HG03103 (cell line): ENCODE measurements around the gene KLK3.
"Not testable (repeated sequence)": the region's sequence is repeated elsewhere in the genome, so short reads cannot be mapped to it uniquely, and the experiment has no call there.

Experiments
- ATAC-seq: cut with Tn5 transposase; IDR thresholded peaks from one replicate; pipeline ENCODE4 v1.9.1; 2021; ENCODE audit warnings: low read depth; ENCODE audit not compliant: unreplicated experiment

KLK3 gene

GRCh38 chr19:50854636-50855410 is at the start of gene KLK3:
Gene KLK3 (plus strand): TSS chr19:50854915. CDS start chr19:50854956, 41 bp downstream.
- ATAC-seq: no peak

GRCh38 chr19:50808856-50809255 is 45.9 kb upstream of the KLK3 start:
- ATAC-seq: no peak

DNA sequence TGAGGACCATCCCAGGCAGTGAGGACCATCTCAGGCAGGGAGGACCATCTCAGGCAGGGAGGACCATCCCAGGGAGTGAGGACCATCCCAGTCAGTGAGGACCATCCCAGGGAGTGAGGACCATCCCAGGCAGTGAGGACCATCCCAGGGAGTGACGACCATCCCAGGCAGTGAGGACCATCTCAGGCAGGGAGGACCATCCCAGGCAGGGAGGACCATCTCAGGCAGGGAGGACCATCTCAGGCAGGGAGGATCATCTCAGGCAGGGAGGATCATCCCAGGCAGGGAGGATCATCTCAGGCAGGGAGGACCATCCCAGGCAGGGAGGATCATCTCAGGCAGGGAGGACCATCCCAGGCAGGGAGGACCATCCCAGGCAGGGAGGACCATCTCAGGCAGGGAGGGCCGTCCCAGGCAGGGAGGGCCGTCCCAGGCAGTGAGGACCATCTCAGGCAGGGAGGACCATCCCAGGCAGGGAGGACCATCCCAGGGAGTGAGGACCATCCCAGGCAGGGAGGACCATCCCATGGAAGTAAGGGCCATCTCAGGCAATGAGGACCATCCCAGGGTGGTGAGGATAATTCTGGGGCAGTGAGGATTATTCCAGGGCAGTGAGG is 43.0 kb upstream of the KLK3 start:
- not testable (repeated sequence) for ATAC-seq

- no peak for ATAC-seq
Observed at GRCh38 chr19:50812474-50812873, 42.2 kb upstream of the KLK3 start.

DNA sequence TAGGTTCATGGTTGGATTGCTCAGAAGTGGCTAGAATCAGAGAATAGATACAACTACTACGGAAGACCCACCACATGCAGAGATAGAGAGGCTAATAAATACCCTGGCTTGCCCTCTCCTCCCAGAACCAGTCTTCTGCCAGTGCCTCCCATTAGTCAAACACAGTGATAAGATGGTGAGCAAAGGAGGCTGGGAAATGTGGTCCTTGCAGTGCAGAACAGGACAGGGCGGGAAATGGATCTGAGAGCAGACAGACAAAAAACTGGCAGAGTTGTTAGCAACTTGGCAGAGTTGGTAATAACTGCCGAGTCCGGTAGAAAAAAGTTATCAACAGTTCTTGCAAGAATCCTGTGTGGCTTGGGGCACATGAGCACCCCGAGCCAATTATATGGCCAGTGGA is 39.8 kb upstream of the KLK3 start:
- ATAC-seq: no peak

DNA sequence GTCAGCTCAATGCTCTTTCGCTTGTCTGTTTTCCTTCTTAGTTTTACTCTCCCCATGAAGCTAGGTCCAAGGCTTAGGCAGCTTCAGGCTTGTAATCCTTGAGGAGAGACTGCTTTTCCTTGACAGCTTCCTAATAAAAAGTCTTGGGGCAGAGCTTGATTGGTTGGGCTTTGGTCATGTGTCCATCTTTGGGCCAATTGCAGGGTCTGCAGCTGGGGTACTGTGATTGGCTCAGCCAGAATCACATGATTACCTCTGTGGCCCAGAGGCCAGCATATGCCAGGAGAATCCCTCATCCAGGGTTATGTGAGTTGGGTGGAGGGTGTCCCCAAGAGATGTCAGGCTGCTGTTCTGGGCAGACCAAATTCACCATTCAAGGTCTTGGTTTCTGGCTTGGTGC is 39.3 kb upstream of the KLK3 start:
- no peak for ATAC-seq

- ATAC-seq: peak; percentile 51
Observed at GRCh38 chr19:50817941-50818858, 36.5 kb upstream of the KLK3 start.

DNA sequence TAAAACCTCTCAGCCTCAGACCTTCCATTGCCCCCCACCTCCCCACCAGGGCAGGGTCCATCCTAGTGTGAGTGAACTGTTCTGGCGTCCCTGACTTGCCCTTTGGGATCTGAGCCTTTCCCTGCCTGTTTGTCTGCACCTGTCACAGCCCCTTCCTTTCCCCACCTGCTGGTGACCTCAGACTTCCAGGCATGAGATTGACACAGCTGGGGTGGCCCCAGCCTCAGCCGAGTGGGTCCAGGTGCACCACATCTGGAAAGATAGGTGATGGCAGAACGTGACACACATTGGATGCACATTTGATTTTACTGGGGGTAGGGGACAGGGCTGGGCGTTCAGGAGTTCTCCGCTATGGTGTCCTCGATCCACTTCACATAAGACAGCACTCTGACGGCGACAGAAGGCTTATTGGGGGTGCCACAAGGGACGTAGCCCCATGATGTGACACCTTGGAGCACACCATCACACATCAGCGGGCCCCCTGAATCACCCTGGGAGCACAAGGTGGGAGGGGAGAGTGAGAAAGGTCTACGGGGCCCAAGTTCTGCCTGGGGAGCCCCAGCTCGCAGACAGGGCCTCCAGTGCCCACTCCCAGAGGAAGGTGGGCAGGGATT is 35.7 kb upstream of the KLK3 start:
- no peak for ATAC-seq

DNA sequence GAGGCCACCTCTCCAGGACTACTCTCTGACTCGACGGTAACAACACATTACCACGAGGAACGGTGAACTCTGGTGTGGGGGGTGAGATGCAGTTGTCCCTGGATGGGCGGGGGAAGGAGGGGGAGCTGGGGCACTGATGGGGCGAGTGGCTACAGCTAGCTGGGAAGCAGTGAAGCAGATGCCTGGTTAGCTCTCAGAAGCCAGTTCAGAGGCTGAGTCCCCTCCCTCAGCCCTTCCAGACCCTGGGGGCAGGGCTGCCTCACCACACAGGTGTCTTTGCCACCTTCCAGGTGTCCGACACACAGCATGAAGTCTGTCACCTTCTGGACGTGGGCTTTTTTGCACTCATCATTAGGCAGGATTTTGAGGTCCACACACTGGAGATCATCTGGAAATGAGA is 35.1 kb upstream of the KLK3 start:
- no peak for ATAC-seq

GRCh38 chr19:50820086-50820485 is 34.6 kb upstream of the KLK3 start:
- no peak for ATAC-seq

GRCh38 chr19:50820549-50821247 is 34.0 kb upstream of the KLK3 start:
- no peak for ATAC-seq

- ATAC-seq: no peak
Observed at GRCh38 chr19:50821248-50821612, 33.5 kb upstream of the KLK3 start.

DNA sequence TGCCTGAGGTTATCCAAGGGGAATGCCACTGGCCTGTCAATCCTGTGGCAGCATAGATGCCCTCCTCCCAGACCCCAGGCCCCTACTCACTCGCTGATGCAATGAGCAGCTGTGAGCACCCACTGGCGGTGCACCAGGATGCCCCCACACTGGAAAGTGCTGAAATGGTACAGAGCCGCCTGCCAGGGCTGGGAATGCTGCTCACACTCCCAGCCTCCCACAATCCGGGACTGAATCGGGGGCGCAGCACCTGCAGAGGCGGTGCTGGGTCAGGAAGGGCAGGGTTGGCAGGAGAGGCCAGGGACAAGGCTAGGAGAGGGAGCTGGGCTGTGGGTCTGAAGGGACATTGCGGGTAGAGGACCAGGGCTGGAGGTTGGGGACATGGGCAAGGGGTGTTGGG is 33.1 kb upstream of the KLK3 start:
- ATAC-seq: no peak

GRCh38 chr19:50822661-50823208 is 32.0 kb upstream of the KLK3 start:
- no peak for ATAC-seq

GRCh38 chr19:50823389-50824042 is 31.2 kb upstream of the KLK3 start, which contains the start of gene KLK1:
Gene KLK1 (minus strand): TSS chr19:50823787. CDS start chr19:50823748, 39 bp downstream.
- ATAC-seq: no peak

GRCh38 chr19:50826492-50827240 is 28.0 kb upstream of the KLK3 start:
- ATAC-seq: no peak

DNA sequence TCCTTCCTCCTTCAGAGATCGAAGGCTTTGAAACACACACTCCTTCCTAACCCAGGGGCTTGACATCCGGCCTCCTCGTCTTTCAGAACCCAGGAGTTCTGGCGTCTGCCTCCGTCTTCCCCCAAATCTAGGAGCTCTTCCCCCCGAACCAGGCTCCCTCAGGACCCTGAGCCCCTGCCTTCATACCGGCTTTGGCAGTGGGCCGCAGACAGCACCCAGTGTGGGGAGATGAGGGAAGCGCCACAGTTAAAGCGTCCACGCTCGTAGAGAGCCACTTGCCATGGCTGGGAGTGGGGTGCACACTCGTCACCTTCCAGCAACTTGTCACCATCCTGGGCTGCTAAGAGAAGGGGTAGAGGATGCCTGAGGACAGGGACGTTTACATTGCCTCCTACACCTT is 27.2 kb upstream of the KLK3 start:
- no peak for ATAC-seq

DNA sequence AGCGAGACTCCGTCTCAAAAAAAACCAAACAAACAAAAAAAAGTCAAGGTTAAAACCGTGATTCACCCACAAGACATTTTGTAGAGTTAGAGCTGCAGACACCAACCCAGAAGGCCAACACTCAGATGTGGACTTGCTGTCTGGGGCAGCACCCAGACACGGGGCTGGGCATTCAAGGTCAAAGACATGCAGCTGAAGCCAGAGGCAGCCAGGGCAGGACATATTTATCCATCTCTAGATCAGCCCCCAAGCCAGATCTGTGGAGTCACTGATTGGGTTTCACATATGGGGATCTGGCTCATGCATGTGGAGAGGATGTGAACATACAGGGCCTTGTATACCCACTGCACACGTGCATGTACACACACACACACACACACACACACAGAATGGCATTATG is 24.9 kb upstream of the KLK3 start:
- ATAC-seq: no peak
